Epidermal melanocyte (primary cell): ENCODE data around the gene TEDC1.

ENCODE experiments used
- DNase-seq: peaks from one replicate; pipeline ENCODE4 v3.0.0; 2011; ENCODE audit warnings: low spot score; ENCODE audit not compliant: insufficient read length

Gene TEDC1

DNA sequence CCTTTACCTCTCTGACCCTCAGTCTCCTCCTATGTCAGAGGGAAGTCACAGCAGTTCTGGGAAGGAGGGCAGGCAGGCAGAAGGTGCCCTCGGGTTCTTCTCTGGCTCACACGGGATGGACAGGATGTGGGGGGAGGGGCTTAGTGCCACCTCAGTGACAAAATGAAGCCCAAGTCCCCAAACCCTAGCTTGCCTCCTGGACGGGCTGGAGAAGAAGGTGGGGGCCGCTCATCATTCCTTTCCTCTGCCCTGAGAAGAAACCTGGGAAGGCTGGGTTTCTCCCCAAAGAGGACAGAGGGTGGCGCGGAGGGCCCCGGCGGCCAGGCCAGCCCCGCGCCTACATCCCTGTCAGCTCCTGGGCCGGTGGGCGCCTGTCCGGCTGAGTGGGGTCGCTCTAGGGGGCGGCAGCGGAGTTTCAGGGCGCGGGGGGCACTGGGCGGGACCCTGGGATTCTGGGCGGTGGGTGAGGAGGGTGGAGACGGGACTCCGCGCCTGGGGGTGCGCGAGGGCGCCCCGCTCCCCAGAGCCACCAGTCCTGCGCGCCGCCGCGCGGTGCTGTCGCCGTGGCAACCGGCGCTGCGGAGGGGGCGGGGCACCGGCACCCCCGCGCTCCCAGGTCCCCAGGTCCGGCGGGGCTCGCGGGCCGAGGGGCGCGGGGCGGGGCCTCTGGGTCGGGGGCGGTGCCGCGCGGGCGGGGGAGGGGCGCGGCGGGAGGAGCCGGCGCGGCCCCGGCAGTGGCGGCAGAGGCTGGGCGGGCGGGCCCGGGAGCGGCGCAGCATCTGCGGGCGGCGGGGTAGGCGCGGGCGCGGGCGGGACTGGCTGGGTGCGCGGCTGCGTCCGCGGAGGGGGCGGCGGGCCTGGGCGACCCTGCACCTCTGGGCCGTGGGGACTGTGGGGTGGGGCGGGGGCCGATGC lies 35.1 kb downstream of the TEDC1 start, which contains the start of gene TMEM121:
TSS of gene TMEM121 (plus strand) at position 723 of the 915 bp plus-strand sequence. CDS start 2,252 bp downstream, outside the sequence.
- peak; percentile 33 for DNase-seq

DNA sequence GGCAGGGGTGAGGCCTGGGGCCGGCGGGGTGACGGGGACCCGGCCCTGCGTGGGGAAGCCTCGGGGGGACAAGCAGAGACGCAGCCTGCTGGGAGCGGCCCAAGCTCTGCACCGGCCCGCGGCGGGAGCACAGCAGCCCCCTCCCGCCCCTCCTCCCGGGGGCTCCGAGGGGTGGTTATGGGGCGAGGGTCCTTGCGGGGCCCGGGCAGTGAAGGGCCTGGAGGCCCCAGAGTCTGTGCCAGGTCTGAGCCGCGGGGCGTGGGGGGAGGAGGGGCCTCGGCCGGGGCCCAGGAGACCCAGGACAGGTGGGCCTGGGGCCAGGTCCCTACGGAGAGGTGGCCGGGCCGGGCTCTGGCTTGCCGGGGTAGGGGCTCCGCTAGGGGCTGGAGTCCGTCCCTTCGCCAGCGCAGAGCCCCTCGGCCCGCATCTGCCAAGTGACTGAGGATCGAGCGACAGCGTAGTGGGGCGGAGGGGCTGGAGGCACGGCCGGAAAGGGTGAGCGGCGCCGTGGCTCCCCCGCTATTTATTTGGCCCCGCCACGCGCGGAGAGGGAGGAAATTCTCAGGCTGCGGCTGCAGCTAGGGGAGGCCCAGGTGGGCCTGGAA lies 35.8 kb downstream of the TEDC1 start:
- peak; percentile 18 for DNase-seq

DNA sequence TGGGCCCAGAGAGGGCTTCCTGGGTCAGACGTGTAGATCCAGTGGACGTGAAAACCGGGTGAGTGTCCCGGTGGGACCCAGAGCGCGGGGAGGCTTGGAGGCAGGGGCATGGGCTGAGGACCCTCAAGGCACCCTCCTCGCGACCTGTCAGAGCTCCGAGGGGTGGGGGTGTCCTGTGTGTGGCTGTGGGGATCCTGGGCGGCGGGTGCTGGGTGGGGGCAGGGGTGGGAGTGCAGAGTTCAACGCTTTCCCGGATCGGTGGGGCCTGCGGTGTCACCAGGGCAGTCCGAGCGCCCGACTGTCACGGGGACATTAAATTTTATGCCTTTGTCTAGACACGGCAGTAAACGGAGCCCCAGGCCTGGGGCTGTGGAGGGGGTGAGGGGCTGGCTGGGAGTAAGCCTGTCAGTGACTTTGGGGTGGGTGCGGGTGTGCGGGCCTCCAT lies 36.4 kb downstream of the TEDC1 start:
- DNase-seq: no peak

DNA sequence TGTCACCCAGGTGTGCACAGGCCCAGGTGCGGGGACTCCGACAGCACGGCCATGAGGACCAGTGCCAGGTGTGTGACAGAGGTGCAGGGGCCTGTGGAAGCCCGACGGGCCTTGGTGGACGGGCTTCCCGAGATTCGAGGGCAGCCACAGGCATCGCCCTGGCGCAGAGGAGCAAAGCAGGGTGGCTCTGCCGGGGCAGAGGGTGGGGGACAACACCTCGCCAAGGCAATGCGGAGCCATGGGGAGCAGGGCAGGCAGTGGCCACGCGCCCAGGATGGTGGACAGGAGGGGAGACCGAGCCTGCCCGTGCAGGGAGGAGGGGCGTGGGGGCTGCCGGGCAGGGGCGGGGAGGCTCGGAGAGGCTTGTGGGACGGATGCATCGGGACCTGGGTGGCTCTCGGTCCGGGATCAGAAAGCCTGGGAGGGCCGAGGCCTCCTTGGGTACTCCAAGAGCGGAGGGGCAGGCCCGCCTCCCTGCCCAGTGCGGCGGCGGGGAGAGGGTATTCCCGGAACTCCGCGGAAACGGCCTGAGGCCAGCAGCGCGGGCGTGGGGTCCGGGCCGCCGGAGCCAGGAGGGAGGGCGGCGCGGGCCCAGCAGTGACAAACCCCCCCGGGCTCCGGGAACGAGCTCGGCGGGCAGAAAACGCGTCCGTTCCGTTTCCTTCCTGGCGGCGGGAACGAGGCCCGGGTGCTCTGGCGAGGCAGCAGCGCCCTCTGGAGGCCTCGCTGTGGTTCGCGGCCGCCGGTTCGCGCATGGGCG lies 37.0 kb downstream of the TEDC1 start:
- peak; percentile 96 for DNase-seq

DNA sequence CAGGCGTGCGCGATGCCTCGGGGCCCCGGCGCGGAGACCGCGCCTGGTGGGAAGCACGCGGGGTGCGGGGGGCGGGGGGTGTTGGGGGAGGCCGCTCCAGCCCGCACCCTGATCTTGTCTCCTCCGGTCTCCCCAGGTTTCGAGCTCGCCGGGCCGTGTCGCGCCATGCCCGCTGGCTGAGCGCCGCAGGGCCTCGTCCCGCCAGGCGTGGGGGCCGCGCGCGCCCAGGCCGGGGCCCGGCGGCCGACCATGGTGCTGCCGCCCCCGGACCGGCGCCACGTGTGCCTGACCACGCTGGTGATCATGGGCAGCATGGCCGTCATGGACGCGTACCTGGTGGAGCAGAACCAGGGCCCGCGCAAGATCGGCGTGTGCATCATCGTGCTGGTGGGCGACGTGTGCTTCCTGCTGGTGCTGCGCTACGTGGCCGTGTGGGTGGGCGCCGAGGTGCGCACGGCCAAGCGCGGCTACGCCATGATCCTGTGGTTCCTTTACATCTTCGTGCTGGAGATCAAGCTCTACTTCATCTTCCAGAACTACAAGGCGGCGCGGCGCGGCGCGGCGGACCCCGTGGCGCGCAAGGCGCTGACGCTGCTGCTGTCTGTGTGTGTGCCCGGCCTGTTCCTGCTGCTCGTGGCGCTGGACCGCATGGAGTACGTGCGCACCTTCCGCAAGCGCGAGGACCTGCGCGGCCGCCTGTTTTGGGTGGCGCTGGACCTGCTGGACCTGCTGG lies 37.7 kb downstream of the TEDC1 start:
- DNase-seq: peak; percentile 15

DNA sequence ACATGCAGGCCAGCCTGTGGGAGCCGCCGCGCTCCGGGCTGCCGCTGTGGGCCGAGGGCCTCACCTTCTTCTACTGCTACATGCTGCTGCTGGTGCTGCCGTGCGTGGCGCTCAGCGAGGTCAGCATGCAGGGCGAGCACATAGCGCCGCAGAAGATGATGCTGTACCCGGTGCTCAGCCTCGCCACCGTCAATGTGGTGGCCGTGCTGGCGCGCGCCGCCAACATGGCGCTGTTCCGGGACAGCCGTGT lies 38.2 kb downstream of the TEDC1 start:
- DNase-seq: no peak

DNA sequence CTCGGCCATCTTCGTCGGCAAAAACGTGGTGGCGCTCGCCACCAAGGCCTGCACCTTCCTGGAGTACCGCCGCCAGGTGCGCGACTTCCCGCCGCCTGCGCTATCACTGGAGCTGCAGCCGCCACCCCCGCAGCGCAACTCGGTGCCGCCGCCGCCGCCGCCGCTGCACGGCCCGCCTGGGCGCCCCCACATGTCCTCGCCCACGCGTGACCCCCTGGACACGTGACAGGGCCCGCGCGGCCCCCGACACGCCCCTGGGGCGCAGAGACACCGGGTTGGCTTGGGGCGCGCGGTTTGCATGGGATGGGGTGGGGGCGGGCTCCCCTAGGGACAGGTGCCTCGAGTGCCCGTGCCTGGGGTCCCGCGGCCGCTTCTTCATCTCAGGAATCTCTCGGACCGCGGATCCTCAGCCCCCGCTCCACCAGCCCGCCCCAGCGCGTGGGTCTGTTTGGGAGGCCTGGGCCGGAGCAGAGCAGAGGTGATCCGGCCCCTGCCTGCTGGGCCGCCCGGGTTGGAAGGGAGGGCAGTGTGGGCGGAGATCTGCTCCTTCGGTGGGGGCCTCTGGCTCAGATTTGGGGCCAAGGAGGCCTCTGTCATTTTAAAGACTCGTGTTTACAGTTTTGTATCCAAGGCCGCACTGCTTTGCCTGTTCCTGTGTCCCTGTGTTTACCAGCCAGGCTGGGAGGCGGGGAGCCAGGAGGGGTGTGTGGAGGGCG lies 38.7 kb downstream of the TEDC1 start:
- DNase-seq: no peak

DNA sequence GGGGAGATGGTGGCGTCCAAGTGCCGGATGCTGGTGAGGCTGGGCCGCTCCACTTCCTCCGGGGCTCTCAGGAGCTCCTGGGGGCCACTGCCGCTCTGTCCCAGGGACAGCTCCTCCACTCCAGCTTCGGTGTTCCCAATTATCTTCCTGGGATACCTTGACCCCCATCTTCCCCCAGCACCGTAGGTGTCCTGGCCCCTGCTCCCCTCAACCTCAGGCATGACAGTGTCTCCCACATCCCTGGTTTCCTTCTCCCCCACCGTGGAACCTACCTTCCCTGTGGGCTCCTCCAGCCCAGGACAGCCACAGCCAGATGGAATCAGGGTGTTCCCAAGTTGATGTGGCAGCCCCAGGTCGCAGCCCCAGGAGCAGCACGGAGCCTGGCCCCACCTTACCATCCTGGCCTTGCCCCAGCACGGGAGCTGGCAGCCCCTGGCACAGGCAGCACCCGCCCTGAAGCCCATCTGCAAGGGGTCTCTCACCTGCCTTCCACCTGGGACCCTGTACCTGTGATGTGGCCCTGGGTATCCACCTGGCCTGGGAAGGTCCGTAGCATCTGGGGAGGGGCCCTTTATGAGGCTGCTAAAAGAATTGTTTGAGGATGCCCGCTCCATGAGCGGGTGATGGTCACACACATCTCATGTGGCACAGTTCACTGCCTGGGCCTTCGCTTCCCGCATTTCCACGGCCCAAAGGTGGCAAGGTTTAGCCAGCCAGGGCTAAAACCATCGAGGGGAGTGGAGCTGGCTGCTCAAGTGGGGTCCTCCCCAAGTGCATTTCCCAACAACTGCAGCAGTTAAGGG lies 39.4 kb downstream of the TEDC1 start:
- no peak for DNase-seq

DNA sequence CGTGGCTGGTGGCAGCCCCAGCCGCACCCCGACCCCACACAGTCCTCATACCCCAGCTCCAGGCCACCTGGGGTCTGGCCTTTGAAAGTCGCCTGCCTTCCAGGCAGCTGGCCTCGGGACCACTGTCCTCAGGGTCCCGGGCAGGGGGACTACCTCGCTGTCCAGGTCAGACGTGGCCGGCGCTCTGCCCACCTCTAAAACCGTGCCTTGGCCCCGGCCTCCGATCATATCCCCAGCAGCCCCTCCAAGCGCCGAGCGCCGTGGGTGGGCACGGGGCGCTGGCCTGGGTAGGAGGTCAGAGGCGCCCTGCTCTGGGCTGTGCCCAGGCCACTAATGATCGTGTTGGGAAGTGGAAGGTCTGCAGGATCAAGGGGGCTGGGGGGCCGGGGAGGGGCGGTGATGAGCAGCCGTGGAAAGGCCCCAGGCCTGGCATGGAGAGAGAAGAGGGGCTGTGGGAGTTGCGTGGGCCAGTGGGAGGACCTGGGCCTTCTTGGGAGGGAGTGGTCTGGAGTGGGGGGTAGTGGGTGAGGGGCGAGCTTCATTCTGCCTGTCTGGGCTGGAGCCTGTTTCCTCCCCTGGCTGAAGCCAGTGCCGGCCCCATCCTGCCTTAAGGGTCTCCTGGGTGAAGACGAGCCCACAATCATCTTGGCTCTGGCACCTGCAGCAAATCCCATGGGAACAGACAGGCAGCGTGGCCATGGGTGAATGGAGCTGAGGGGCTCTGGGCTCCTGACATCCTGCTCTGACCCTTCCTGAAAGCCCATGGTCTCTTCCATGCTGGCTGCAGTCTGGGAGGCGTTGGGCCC lies 40.2 kb downstream of the TEDC1 start:
- no peak for DNase-seq

DNA sequence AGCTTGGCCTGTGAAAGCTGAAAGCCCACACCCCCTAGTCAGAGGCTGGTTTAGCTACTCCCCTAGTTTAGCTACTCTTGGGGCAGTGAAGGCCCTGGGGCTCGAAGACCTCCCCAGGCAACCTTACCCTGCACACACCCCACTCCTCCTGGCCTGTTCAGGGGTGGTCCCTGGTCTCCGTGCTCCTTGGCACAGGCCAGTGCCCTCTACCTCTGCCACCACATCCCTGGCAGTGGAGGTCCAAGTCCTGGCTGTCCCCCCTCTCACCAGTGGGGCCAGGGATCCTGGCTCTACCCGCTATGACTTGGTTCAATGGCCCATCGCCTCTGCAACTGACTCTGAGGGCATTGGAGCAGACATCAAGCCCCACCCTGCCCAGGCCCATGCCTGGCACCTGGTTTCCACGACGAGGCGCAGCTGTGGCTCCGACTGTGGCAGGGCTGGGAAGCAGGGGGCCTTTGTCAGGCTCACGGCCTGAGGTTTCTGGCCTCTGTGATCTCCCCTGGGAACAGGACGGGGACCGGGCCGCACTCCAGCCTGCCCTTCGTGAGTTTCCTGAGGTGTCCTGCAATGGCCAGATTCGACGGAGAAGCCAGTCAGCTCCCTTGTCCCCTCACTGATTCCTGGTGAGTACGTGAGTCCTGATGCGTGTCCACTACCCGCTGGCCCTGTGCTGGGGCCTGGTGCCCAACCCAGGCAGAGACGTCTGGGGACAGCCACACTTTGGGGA lies 41.0 kb downstream of the TEDC1 start:
- DNase-seq: no peak

DNA sequence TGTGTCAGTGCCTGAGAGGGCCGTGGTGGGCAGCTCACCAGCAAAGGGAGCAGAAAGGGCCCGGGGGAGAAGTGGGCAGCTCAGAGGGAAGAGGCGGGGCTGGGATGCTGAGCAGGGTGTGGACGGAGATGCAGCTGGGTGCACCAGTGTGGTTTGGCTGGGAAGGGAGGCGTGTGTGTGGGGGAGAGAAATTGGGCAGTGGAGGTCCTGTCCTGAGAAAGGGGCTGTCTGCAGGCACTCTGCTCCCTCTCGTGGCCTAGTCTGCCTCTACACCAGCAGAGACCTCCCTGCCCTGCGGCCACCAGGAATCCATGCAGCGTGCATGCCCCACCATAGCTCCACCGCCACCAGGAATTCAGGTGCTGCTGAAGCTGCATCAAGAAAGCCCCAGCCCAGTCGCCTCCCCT lies 41.7 kb downstream of the TEDC1 start:
- DNase-seq: peak; percentile 21

DNA sequence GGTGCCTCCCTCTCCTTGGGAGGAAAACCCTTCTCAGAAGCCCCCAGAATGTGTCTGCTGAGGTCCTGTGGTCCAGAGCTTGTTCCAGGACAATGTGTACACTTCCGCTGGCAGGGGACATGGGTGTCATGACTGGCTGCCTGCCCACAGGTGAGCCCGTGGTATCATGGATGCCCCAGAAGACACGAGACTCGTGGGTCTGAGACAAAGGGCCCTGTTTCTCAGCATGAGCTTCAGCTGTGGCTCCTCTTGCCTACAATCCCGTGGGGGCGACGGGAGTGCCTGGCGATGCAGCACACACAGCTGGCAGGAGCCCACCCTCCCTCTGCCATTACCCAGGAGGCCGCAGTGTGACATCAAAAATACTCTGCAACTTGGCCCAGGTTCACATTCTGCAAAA lies 42.3 kb downstream of the TEDC1 start:
- no peak for DNase-seq

DNA sequence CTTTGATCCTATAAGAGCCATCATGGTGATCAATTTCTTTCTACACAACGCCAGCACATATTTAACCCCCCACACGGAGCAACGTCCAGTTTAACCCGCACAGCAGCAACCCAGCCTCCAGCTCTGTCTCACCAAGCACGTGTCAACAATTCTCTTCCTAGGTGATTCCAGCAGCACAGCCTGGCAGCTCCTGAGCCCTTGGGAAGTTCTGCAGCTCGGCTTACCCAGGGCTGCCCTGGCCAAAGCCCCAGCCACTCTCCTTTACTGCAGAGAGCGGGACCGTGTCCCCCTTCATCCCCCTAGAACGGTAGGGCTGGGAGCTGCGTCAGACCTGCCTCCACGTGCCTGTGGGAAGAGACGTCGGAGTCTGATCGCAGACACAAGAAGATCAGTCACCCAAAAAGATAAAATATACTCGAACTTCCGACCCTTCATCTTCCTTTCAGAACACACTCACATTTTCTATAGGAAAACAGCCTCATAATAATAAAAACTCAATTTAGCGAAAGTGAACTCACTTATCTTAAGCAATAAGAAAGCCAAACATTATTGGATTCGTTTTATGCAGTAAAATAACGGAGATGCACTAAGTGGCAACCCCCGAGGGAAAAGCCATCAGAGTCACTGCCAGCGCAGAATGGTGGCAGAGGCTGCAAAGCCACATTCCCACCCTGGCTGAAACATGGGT lies 42.9 kb downstream of the TEDC1 start:
- DNase-seq: no peak

DNA sequence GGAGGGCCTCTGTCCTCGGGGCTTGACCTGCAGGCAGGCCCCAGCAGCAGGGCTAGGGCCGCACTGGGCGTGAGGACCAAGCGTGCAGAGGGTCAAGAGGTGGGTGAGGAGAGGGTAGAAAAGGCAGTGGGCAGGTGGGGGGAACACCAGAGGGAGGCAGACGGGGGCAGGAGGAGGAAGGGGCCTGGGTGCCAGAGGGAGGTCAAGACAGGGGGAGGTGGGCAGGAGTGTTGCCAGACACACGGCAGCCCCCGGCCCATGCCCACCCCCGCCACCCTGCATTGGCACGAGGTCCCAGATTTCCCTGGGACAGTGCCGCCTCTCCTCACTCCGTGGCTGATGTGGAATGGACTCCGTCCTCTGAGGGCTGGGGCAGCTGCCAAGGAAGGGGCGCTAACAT lies 43.5 kb downstream of the TEDC1 start:
- DNase-seq: no peak

DNA sequence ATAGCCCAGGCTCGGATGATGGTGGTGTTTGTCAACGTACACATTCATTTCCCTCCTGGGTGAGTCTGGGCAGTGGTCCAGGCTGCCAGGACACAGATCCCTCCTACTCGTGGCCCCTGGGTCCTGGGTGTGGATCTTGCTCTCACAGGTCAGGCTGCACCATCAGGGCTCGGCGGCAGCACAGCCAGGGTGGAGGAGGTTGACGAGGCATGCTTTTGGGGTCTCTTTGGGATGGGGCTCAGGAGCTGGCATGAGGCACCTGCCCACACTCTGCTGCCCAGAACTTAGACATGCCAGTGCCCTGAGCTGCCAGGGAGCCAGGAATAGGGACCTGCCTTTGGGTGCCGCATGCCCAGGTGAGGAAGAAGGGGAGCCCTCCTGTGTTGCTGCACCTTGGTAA lies 45.0 kb downstream of the TEDC1 start:
- no peak for DNase-seq

DNA sequence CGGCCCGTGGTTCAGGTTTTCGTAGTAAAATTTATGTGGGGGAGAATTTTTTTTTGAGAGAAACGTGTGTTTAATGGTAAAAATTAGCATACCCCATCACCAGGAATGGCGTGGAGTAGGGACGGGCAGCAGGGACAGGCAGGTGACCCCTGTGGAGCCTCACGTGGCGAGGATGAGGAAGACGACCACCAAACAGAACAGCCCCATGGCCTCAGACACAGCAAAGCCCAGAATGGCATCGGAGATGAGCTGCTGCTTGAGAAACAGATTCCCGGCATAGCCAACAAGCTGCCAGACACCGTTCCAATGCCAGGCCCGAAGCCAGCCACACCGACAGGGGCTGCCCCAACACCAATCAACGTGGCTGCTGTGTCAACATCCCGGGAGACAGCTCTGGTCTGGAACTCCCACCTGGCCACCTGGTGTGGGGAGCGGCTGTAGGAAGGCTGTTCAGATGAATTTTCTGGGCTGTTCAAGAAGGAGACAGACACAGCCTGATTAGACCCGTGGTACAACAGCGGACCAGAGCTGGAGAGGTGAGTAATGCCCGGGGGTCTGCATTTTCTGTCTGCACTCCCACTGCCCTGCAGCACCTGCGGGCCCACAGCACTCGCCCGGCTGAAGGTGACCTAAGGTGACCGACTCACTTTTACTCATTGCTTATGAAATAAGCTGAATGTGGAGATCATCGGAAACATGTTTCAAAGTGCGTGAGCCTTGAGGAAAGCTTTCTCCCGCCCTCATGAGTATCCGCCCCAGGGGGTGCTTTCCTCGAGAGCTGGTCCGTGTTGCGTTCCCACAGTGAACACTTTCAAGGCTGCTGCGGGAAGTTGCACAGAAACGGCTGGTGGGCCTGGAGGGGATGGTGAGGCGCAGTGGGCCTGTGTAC lies 45.9 kb downstream of the TEDC1 start:
- DNase-seq: no peak
